SIG-M5 treated with dmso at 0.1 percent for 504 hours (cell line): Measurements from ENCODE around the gene CCDC154.

Experiments
- DNase-seq: peaks from one replicate; lab custom pipeline; 2025; ENCODE audit not compliant: unreplicated experiment; lab: John Stamatoyannopoulos, UW

Gene CCDC154

GRCh38 chr16:1397779-1398178 is 46.6 kb downstream of the CCDC154 start:
- no peak for DNase-seq

- no peak for DNase-seq
These were observed 48.8 kb downstream of the CCDC154 start for GRCh38 chr16:1395444-1396031.

GRCh38 chr16:1394367-1394951 is 49.9 kb downstream of the CCDC154 start:
- DNase-seq, result no peak

- DNase-seq, result no peak
These were observed 50.7 kb downstream of the CCDC154 start for GRCh38 chr16:1393613-1394176.

- DNase-seq, result no peak
These were observed 51.5 kb downstream of the CCDC154 start for GRCh38 chr16:1392826-1393225.

- DNase-seq, result no peak
These were observed 54.0 kb downstream of the CCDC154 start for GRCh38 chr16:1390239-1390779.

GRCh38 chr16:1389762-1390161 is 54.6 kb downstream of the CCDC154 start:
- DNase-seq, result no peak

GRCh38 chr16:1387331-1387730 is 57.0 kb downstream of the CCDC154 start:
- DNase-seq, result no peak

GRCh38 chr16:1385232-1385631 is 59.1 kb downstream of the CCDC154 start:
- DNase-seq, result no peak
